ELF-1 (cell line): ENCODE data around the gene SLC39A3.

Source experiments
- DNase-seq: peaks from one replicate; pipeline ENCODE4 v3.0.0-alpha.2; 2016; ENCODE audit warnings: low read depth, low spot score

Gene SLC39A3

GRCh38 chr19:2768365-2769132 lies 28.7 kb upstream of the SLC39A3 start:
- no peak for DNase-seq

GRCh38 chr19:2767688-2768087 lies 27.9 kb upstream of the SLC39A3 start:
- no peak for DNase-seq

DNA sequence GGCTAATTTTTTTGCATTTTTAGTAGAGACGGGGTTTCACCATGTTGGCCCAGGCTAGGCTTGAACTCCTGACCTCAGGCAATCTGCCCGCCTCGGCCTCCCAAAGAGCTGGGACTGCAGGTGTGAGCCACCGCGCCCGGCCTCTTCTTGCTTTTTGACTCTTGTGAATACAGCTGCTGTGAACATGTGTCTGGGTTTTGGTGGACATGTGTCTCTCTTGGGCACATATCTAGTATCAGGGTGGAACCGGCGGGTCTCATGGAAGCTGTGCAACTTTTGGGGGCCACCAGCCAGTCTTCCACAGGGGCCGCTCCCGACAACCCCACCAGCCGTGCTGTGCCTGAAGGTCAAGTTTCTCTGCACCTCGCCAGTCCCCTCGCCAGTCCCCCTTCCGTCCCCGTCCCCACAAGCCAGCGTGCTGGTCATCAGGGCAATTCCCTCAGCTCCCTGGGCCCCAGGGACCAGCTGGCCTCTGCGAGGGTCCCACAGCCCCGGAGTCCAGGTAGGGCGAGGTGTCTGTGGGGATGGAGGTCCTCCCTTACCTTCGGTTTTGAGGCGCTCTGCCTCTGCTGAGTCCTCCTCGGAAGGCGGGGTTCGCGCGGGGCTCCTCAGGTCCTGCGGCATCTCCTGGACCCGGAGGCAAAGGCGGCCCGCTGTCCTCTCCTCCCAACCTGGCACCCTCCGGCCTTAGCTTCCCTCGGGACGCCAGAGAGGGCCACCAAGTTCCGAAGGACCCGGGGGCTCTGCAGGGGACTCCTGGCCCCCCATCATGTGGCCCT lies 27.0 kb upstream of the SLC39A3 start:
- DNase-seq: no peak

DNA sequence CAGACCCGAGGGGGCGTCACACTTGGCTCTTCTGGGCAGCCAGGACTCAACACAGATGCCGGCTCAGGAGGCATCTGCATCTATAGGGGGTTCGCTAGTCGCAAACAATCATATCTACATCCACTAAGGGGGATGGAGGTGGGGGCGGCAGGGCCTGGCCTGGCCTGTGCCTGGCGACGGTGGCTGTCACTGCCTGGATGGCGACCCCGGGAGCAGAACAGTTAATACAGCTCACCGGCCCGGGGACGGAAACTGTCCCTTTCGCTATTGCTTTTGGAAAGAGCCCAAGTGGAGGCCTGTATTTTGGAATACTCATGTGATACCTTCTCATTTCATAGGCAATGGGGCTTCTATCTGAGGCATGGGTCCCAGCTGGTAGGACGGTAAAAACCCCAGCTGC lies 25.6 kb upstream of the SLC39A3 start:
- no peak for DNase-seq

DNA sequence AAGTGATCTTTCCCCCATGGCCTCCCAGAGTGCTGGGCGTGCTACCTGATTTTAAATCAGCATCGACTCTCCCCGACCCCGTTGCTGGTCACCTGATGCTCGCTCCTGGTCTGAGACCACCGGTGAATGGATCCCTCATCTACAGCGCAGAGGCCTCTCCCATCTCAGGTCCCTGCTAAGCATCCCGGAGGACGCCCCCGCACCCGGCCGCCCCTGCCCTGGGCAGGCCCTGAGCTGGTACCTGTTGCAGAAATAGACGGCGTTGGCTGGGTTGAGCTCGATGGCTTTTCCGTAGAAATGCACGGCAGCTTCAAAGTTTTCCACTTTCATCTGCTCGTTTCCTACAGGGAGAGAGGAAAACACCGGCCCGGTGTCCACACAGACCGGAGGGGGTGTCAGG lies 25.1 kb upstream of the SLC39A3 start:
- no peak for DNase-seq

DNA sequence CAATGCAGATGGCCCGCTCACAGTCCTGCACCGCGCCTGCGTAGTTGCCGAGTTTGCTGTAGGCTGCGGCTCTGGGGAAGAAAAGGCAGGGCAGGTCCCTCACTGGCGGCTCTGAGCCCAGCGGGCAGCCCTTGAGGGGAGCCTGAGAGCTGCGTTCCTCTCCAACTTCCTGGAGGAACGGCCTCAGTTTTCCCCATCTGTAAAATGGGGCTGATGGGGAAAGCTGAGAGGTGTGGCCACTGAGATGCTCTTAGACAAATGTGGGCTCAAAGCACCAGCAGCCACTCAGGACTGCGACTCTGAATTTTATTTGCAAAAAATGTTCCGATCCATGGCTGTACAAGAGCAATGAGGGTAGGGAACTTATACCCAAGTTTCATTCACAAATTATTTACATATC lies 23.9 kb upstream of the SLC39A3 start:
- DNase-seq: no peak

DNA sequence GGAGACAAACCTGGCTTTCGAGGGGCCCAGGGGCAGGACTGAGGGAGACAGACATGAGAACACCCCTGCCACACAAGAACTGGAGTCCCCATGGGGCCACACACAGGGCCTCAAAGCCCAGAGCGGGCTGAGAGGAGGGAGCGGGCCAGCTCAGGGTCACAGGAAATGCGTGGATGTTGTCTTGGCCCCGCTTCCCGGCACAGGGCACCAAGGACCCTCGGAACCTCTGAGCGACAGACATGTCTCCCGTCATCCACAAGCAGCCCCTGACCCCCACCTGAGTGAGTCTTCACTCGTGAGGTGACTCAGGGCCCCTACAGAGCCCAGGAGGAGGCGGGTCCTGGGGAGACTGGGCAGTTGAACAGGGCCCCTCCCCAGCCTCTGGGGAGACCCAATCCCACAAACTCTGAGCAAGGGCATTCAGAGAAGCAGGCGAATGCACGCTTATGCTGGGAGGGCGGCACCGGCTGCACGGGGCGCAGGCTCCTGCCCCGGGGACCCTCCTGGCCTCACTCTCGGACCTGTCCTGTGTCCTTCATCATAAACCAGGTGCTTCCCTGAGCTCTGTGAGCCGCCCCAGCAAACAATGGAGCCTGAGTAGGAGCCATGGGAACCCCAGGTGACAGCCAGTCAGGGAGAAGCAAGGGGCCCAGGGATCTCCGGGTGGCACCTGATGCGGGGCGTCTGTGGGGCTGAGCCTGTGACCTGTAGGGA lies 23.1 kb upstream of the SLC39A3 start:
- DNase-seq: no peak

DNA sequence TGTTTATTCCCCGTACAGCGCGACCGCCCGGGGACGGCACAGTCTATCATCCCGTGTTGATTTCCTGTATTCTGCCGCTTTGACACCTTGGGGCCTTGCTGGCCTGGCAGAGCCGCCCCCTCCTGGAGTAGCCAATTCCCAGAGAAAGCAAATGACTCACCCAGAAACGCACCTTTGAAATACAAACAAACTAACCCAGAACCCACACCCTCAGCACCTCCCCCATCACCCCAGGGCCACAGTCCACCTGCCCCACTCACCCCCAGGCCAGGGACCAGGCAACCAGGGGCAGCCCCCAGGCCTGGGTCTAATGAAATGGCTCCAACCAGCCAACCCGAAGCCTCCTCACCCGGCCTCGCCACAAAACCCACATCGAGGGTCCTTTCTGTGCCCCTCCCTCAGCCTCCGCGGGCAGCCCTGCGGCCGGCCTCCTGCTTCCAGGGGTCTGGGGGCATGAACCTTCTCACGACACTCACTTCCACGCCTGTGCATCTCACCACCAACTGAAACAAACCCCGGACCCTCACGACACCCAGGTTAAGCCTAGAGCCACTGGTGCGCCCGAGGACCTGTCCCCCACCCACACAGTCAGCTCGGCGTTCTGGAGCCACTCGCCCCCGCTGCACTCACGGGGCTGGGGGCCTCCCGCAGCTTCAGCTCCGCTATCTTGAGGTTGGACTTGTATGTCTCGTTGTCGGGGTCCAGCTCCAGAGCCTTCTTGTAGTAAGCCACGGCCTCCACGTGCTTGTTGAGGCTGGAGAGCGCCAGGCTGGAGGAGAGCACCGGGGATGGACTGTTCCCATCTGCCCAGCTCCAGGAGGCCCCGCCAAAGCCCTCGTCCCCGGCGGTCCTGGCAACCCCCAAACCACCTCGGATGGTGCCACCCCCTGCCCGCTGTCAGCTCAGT lies 22.3 kb upstream of the SLC39A3 start:
- no peak for DNase-seq

DNA sequence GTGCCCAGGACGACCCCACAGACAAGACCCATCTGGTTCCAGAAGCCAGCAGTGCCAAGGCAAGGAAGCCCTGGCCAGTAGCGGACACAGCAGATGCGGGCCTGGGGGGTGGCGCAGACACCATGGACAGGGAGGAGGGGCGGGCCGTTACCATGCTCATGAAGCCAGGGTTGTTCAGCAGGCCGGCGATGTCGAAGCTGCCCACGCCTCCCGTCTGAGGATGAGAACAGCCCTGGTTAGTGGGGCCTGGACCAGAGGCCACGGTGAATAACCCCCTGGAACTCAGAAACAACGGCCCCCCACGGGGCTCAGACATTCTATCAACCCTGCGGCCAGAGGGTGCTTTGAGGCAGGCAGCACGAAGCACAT lies 21.5 kb upstream of the SLC39A3 start:
- no peak for DNase-seq

- no peak for DNase-seq
Measured at GRCh38 chr19:2759965-2760364, 20.1 kb upstream of the SLC39A3 start.

DNA sequence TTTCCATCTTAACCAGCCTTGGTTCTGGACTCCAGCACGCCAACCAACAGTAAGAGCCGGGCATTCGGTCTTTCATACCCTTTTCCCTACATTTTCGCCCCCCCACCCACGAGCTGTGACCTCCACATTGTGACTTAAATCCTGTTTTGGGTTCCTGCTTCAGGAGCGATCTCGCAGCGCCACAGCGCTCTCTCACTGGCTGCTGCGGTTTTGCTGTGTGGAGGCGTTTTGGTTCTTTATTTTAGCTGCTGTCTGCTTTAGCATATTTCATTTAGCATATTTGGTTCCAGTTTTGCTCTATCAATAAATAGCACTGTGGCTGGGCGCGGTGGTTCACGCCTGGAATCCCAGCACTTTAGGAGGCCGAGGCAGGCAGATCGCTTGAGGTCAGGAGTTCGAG lies 19.5 kb upstream of the SLC39A3 start:
- DNase-seq: no peak

DNA sequence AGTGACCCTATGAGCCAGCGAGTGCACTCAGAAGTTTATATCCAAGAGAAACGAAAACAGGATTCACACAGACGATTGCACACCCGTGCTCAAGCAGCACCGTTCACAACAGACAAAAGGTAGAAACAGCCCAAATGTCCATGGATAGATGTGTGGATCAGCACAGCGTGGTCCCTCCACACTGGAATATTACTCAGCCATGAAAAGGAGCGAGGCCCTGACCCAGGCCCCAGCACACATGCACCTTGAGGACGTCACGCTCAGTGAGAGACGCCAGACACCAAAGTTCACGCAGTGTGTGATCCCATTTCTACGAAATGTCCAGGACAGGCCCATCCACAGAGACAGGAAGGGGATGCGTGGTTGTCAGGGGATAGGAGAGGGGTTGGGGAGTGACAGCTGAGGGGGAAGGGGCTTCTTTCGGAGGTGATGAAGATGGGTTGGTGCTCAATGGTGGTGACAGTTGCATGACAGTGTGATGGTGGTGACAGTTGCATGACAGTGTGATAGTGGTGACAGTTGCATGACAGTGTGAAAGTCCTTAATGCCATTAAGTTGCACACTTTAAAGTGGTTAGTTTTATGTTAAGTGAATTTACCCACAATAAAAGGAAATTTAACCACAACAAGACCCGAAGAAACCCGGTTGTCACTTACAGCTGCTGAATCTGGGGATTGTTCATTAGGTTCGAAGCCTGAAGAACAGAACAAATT lies 18.9 kb upstream of the SLC39A3 start:
- DNase-seq: no peak

DNA sequence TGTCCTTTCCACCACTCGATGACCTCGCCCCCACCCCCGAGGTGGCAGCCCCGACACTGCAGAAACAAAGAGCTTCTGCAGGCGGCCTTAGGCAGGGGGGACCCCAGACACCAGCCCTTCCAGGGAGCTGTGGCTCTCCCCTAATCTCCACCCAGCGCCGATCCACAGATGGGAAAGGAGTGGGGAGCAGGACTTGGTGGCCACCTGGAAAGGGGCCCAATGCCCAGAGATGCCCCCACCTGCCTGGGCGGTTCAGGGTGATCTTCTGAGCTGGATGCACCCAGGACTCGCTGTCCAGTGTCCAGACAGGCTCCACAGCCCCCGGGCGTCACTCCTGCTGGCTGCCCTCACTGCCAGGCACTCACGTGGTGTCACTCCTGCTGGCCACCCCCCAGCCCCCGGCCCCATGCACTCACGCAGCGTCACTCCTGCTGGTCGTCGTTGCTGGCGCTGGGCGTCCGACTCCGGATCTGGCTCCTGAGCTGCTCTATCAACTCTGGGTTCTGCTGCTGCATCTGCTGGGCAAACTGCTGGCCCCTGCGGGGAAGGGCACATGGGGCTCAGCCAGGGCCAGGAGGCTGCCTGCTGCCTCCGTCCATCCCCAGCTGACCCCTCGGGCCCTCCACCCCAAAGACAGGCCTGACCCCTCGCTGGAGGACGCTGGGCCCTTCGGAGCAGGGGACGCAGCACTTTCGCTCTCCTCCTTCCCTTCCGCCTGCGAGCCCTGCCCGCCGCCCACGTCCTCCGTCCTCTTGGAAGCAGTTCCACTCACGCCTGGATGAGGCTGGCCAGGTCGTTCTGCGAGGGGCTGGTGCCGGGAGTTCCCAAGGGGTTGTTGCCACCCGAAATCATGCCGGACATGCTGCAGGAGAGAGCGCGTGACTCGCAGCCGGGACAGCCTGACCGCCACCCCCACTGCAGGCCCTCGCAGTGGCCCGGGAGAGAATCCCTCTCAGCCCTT lies 17.4 kb upstream of the SLC39A3 start:
- no peak for DNase-seq

- no peak for DNase-seq
Measured at GRCh38 chr19:2756477-2756876, 16.7 kb upstream of the SLC39A3 start.

- DNase-seq: no peak
Measured at GRCh38 chr19:2755811-2756210, 16.0 kb upstream of the SLC39A3 start.

DNA sequence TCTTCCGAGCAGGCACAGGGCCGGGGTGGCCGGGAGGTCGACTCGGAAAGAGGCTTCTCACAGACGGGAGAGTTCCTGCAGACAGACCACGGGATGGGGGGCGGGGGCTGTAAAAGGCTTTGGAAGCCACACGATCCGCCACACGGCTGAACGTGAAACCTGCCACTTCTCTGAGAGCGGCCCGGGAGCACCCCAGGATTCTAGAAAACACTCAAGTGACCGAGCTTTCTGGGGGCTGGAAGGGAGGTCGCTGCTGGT lies 15.6 kb upstream of the SLC39A3 start:
- no peak for DNase-seq

DNA sequence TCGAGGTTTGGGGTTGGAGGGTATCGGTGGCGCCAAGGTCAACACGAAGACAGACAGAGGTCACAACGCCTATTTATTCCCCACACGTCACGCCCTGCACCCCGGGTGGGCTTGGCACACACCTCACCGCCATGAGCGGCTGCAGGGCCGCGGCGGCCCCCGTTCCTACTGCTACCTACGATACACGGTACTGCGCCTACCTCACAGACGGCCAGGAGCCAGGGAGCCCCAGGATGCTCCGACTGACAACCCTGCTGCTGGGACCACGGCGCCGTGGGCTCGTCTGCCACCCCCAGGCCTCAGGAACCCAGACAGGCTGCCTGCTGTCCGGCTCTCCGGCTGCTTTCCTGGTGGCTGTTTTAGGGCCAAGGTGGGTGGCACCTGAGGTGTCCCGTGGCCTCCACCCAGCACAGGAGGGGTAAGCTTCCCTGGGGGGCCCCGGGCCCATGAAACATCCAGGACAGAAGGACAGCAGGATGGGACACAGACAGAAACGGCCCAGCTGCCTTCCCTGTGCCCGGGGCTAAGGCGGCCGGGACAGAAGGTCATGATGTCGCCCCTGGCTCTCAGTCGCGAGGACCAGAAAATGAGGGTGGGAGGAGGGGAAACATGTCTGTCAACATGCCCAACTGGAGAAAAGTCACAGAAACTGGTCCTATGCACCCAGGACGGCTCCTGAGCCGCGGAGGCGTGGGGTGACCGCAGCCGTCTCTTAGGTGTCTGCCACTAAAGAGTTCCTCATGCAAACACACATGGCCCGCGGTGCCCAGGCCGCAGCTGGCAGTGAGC lies 15.0 kb upstream of the SLC39A3 start:
- DNase-seq: no peak

GRCh38 chr19:2751438-2751830 lies 11.6 kb upstream of the SLC39A3 start:
- DNase-seq: no peak

GRCh38 chr19:2750808-2751437 lies 11.1 kb upstream of the SLC39A3 start:
- DNase-seq: no peak
